ENCODE data around the gene PI4KA.
"Not testable (repeated sequence)": the region's sequence is repeated elsewhere in the genome, so short reads cannot be mapped to it uniquely, and the experiment has no call there.

PI4KA gene

DNA sequence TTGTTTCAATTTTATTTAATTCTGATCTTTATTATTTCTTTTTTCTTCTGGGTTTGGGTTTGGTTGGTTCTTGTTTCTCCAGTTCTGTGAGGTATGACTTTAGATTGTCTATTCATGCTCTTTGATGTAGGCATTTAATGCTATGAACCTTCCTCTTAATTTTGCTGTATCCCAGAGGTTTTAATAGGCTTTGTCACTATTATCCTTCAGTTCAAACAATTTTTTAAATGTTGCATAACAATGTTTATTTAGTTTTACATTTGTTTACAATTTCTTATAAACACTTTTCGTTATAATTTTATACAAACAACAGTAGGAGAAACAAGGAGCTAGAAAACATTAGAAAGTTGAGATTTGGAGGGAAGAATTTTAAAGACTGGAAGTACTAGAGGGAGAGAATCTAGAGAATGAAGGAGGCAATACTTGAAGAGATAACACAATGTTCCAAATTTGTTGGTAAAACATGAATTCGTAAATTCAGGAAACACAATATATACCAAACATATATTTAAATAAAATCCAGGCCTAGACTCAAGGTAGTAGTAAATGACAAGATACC is 180.8 kb downstream of the PI4KA start:
- FAIRE-seq, result no peak
- no peak for DNase-seq (ENCODE audit: extremely low spot score, insufficient read length, low read depth)

- FAIRE-seq; DNase-seq (ENCODE audit: extremely low spot score, insufficient read length, low read depth): not testable (repeated sequence)
These were observed 183.0 kb downstream of the PI4KA start for GRCh38 chr22:20675613-20676012.

DNA sequence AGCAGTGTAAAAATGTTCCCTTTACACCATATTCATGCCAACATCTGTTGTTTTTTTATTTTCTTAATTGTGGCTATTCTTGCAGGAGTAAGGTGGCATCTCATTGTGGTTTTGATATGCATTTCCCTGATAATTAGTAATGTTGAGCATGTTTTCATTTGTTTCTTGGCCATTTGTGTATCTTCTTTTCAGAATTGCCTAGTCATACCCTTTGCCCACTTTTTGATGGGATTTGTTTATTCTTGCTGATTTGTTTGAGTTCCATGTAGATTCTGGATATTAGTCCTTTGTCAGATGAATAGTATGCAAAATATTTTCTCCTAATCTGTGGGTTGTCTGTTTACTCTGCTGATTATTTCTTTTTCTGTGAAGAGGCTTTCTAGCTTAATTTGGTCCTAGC is 183.6 kb downstream of the PI4KA start:
- DNase-seq (ENCODE audit: extremely low spot score, insufficient read length, low read depth) (no peak), FAIRE-seq (no peak)

GRCh38 chr22:20673295-20674195 is 185.1 kb downstream of the PI4KA start:
- FAIRE-seq (no peak), DNase-seq (ENCODE audit: extremely low spot score, insufficient read length, low read depth) (no peak)

GRCh38 chr22:20672732-20673131 is 185.9 kb downstream of the PI4KA start:
- DNase-seq (ENCODE audit: extremely low spot score, insufficient read length, low read depth) (no peak), FAIRE-seq (no peak)

GRCh38 chr22:20672082-20672424 is 186.6 kb downstream of the PI4KA start:
- FAIRE-seq (no peak), DNase-seq (ENCODE audit: extremely low spot score, insufficient read length, low read depth) (no peak)

DNA sequence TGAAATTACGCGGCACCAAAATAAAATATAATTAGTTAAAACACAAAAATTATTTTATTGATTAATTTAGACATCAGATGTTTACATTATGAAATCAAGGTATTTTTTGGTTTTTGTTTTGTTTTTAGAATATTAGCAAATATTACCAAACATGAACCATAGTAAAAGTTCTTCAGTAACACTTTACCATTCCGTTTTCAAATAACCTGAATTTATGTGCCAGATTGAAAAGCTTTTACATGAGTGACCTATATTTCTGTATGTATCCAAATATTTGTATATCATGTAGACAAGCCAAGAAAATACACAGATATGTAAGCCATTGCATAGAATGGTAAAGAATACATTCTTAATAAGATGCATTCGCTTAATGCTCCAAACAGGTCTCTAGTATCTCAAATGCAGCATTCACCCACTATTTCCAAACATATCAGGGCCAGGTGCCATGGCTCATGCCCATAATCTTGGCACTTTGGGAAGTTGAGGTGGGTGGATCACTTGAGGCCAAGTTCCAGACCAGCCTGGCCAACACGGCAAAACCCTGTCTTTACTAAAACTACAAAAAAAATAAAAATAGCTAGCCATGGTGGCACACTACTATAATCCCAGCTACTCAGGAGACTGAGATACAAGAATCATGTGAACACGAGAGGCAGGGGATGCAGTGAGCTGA is 187.1 kb downstream of the PI4KA start:
- no peak for FAIRE-seq
- no peak for DNase-seq (ENCODE audit: extremely low spot score, insufficient read length, low read depth)

- FAIRE-seq; DNase-seq (ENCODE audit: extremely low spot score, insufficient read length, low read depth): not testable (repeated sequence)
These were observed 188.0 kb downstream of the PI4KA start for GRCh38 chr22:20670457-20671261.

DNA sequence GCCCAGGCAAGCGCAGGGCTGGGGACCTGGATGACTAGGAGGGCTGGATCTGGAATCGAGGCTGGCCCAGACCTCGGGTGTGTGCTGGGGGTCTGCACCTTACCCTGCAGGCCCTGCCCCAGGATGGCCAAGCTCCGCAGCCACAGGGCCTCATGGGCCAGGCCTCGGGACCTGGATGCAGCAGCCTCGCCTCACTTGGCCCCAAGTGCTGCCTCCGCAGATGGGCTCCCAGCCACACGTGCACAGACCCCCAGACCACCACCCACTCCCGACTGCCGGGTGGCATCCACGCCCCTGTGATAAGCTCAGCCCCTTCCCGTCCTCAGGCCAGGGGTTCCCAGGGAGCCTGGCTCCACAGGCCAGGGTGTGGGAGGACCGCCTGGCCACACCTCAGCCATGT is 188.7 kb downstream of the PI4KA start:
- not testable (repeated sequence) for FAIRE-seq

GRCh38 chr22:20669471-20669870 is 189.1 kb downstream of the PI4KA start:
- not testable (repeated sequence) for FAIRE-seq; DNase-seq (ENCODE audit: extremely low spot score, insufficient read length, low read depth)

More for the DNA sequence above, 188.7 kb downstream of the PI4KA start:
- DNase-seq (ENCODE audit: extremely low spot score, insufficient read length, low read depth), result not testable (repeated sequence)

- not testable (repeated sequence) for FAIRE-seq; DNase-seq (ENCODE audit: extremely low spot score, insufficient read length, low read depth)
These were observed 189.8 kb downstream of the PI4KA start for GRCh38 chr22:20668769-20669168.

- not testable (repeated sequence) for DNase-seq (ENCODE audit: extremely low spot score, insufficient read length, low read depth); FAIRE-seq
These were observed 190.4 kb downstream of the PI4KA start for GRCh38 chr22:20668226-20668625.

- FAIRE-seq; DNase-seq (ENCODE audit: extremely low spot score, insufficient read length, low read depth): not testable (repeated sequence)
These were observed 191.1 kb downstream of the PI4KA start for GRCh38 chr22:20667548-20667947.

GRCh38 chr22:20666560-20666959 is 192.1 kb downstream of the PI4KA start:
- no peak for FAIRE-seq
- DNase-seq (ENCODE audit: extremely low spot score, insufficient read length, low read depth), result no peak

DNA sequence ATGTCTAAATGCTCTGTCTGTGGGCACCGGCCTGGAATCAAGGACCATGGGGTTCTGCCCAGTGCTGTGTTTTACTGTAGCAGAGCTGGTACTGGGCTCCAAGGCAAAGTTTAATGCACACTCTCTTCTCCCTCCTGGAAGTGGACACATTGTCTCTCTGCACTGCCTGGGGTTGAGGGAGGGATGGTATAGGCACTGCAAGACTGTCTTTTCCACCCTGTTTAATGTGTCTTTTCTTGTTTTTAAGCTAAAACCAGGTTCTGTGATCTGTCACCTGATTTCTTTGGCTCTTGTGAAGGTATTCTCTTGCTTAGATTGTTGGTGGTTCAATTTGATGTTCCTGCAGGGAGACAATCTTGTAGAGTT is 194.0 kb downstream of the PI4KA start:
- FAIRE-seq (no peak), DNase-seq (ENCODE audit: extremely low spot score, insufficient read length, low read depth) (no peak)

DNA sequence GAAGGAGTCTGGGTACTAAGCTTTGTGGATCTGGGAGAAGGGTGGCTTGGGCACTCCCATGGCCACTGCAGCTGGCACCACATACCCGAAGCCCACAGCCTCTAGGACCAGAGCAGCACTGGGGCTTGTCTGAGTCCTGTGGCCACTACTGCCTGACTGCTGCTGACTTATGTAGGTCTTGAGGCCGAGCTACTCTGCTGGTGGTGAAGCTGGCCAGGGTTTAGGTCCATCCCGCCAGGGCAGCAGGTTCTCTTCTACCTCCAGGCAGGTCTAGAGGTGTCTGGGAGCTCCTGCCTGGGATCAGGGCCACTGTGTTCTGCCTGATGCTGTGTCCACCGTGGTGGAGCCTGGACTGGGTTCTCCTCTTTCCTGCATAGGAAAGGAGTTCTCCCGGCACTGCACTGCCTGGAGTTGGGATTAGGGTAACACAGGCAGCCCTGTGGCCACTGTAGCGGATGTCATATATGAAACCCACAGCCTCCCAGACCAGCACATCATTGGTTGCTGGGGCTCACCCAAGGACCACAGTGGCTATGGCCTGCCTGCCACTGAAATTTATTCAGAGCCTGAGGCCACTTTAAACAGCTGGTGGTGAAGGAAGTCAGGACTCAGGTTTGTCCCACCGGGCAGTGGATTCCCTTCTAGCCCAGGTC is 194.5 kb downstream of the PI4KA start:
- DNase-seq (ENCODE audit: extremely low spot score, insufficient read length, low read depth) (no peak), FAIRE-seq (no peak)

DNA sequence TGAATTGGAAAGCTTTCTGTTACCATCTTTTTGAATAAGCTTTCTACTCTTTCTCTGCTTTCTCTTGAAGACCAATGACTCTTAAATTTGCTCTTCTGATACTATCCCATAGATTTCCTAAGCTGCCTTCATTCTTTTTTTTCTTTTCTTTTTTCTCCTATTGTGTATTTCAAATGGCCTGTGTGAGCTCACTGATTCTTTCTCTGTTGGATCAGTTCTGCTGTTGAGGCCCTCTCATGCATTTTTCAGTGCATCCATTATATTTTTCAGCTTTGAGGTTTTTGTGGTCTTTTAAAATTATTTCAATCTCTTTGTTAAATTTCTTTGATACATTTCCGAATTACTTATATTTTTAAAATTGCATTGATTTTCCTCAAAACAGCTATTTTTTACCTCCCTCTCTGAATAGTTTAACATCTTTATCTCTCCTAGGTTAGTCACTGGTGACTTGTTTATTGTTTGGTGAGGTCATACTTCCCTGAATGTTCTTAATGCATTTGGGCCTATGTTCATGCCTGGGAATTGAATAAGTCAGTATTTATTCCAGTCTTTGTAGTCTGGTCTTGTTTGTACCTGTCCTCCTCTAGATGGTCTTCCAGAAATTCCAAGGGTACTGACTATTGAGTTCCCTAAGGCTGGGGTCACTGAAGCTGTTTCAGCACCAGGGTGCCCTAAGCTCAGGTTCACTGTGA is 195.3 kb downstream of the PI4KA start:
- no peak for DNase-seq (ENCODE audit: extremely low spot score, insufficient read length, low read depth)
- no peak for FAIRE-seq

DNA sequence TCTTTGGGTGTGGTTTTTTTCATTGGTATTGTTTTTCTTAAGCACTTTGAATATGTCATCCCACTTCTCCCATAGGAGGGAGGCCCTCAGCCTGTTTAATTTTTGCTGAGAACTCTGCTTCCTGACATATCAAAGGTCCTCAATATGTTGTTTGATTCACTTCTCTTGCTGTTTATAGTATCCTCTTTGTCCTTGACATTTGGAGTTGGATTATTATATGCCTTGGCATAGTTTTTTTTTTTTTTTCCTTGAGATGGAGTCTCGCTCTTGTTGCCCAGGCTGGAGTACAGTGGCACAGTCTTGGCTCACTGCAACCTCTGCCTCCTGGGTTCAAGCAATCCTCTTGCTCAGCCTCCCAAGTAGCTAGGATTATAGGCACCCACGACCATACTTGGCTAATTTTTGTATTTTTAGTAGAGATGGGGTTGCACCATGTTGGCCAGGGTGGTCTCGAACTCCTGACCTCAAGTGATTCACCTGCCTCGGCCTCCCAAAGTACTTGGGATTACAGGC is 196.0 kb downstream of the PI4KA start:
- DNase-seq (ENCODE audit: extremely low spot score, insufficient read length, low read depth); FAIRE-seq: not testable (repeated sequence)

- no peak for DNase-seq (ENCODE audit: extremely low spot score, insufficient read length, low read depth)
- FAIRE-seq, result no peak
These were observed 197.1 kb downstream of the PI4KA start for GRCh38 chr22:20661473-20661872.

Measured in GM18507 (cell line).